Fibroblast of lung (primary cell): ENCODE results near the gene FAM114A1. TPM values are rescaled to one million over a fixed set of nuclear protein-coding genes. Genes with fewer than 3 reads are reported as not detected.

Experiments used
- DNase-seq, 2 donors: peaks; one replicate each; pipeline versions ENCODE4 v3.0.0 to v3.0.0-alpha.2; 2010; ENCODE audit warnings: low read depth in 2 of 2
- H2AFZ ChIP-seq: 2 replicates; pipeline ENCODE4 v1.5.1; 2012; ENCODE audit warnings: low read length, control low read depth, inconsistent platforms
- H3K27ac ChIP-seq: 2 replicates; pipeline ENCODE4 v1.5.1; 2011; ENCODE audit warnings: low read length, control low read depth; ENCODE audit not compliant: insufficient read depth
- H3K27me3 ChIP-seq: 2 replicates; pipeline ENCODE4 v1.5.1; 2011; ENCODE audit warnings: mild to moderate bottlenecking, low read length; ENCODE audit not compliant: control insufficient read depth, insufficient read depth
- H3K36me3 ChIP-seq: 2 replicates; pipeline ENCODE4 v1.5.1; 2011; ENCODE audit warnings: low read length; ENCODE audit not compliant: control insufficient read depth, insufficient read depth
- H3K4me1 ChIP-seq: 2 replicates; pipeline ENCODE4 v1.5.1; 2011; ENCODE audit warnings: low read length; ENCODE audit not compliant: control insufficient read depth, insufficient read depth; ENCODE audit errors: extremely low read depth
- H3K4me2 ChIP-seq: 2 replicates; pipeline ENCODE4 v1.5.1; 2011; ENCODE audit warnings: low read length, control low read depth; ENCODE audit not compliant: insufficient read depth; ENCODE audit errors: extremely low read depth
- H3K4me3 ChIP-seq, 4 experiments: fragments of 200-600 bp in 1 of 4; sonication (generic) in 1 of 4; replicated peaks in 1 of 4; 2 replicates each; pipeline ENCODE4 v1.5.1; 2011 to 2016; ENCODE audit warnings: low read length in 4 of 4, low read depth in 3 of 4, mild to moderate bottlenecking in 3 of 4, control low read depth in 2 of 4, inconsistent platforms in 1 of 4, mixed read lengths in 1 of 4; ENCODE audit not compliant: insufficient read depth in 1 of 4; ENCODE audit errors: control extremely low read depth in 1 of 4
- H3K79me2 ChIP-seq: 2 replicates; pipeline ENCODE4 v1.5.1; 2012; ENCODE audit warnings: mild to moderate bottlenecking, low read length, inconsistent platforms; ENCODE audit not compliant: control insufficient read depth, insufficient read depth
- H3K9ac ChIP-seq: 2 replicates; pipeline ENCODE4 v1.5.1; 2011; ENCODE audit warnings: mild to moderate bottlenecking, low read length, control low read depth; ENCODE audit not compliant: insufficient read depth
- H3K9me3 ChIP-seq: 2 replicates; pipeline ENCODE4 v1.5.1; 2012; ENCODE audit warnings: low read depth, low read length; ENCODE audit not compliant: control insufficient read depth, insufficient read depth
- H4K20me1 ChIP-seq: 2 replicates; pipeline ENCODE4 v1.5.1; 2011; ENCODE audit warnings: low read length; ENCODE audit not compliant: control insufficient read depth, insufficient read depth; ENCODE audit errors: extremely low read depth
- CTCF ChIP-seq, 2 donors: IDR thresholded peaks in 1 of 2; conservative IDR thresholded peaks in 1 of 2; 1 replicate in 1 of 2; 2 replicates in 1 of 2; pipeline ENCODE4 v1.5.1; 2011 to 2012; ENCODE audit warnings: low read length in 2 of 2, control low read depth in 1 of 2, inconsistent platforms in 1 of 2, low read depth in 1 of 2, mild to moderate bottlenecking in 1 of 2
- EZH2 ChIP-seq: IDR thresholded peaks from 2 replicates; pipeline ENCODE4 v1.5.1; 2012; ENCODE audit warnings: low read length, control low read depth, mild to moderate bottlenecking; ENCODE audit errors: missing control alignments
- polyA plus RNA-seq, 2 donors: library from polyadenylated mRNA; depleted of rRNA in 1 of 2; stranded (reverse) in 1 of 2; unstranded in 1 of 2; fragments of >200 nt; gene quantifications; 2 replicates each; pipeline ENCODE4 v1.2.1, GENCODE V29; 2011 to 2012; ENCODE audit warnings: missing spikeins in 1 of 2
- total RNA-seq: library from RNA; depleted of rRNA; stranded (reverse); fragments of >200 nt; gene quantifications from 2 replicates; pipeline ENCODE4 v1.2.1, GENCODE V29; 2014

FAM114A1 gene
- total and polyA plus RNA-seq, 2 donors (not counting 1 experiment from before 2014, with no cell fraction given) = 296 to 402 TPM

- TF ChIP-seq EZH2 = no peak
- TF ChIP-seq CTCF (conservative IDR thresholded peaks at IDR 0.05 in 1 of 2, IDR thresholded peaks at IDR 0.05 in 1 of 2; ENCODE audit: low read depth in 1 of 2, low read length in 2 of 2) = no peak
- Histone ChIP-seq H3K36me3 (no peaks in the 10 kb centered on the region), H3K4me1 (no peaks in the 10 kb centered on the region), H3K79me2 (no peaks in the 10 kb centered on the region), H3K4me2 (no peak overlapping the region), H3K27me3 (no peaks in the 10 kb centered on the region), H3K27ac (no peak overlapping the region), H4K20me1 (no peaks in the 10 kb centered on the region), H3K9ac (no peak overlapping the region), H2AFZ (no peak overlapping the region), H3K9me3 (no peaks in the 10 kb centered on the region), H3K4me3 (no peak overlapping the region)
- no peak for DNase-seq
Measured at GRCh38 chr4:38832206-38832605, 35.4 kb upstream of the FAM114A1 start.

- Histone ChIP-seq H3K9ac (no peak overlapping the region), H3K27ac (no peak overlapping the region), H3K27me3 (no peaks in the 10 kb centered on the region), H3K79me2 (no peaks in the 10 kb centered on the region), H4K20me1 (no peaks in the 10 kb centered on the region), H2AFZ (no peak overlapping the region), H3K4me3 (no peak overlapping the region), H3K9me3 (no peaks in the 10 kb centered on the region), H3K36me3 (no peaks in the 10 kb centered on the region), H3K4me1 (no peaks in the 10 kb centered on the region), H3K4me2 (no peak overlapping the region)
- DNase-seq = no peak
- TF ChIP-seq EZH2 (no peak), CTCF (conservative IDR thresholded peaks at IDR 0.05 in 1 of 2, IDR thresholded peaks at IDR 0.05 in 1 of 2; ENCODE audit: low read depth in 1 of 2, low read length in 2 of 2) (no peak)
Measured at GRCh38 chr4:38832624-38833528, 34.7 kb upstream of the FAM114A1 start.

GRCh38 chr4:38834570-38834969 lies 33.0 kb upstream of the FAM114A1 start:
- DNase-seq = no peak
- Histone ChIP-seq H3K4me2 (no peak overlapping the region), H3K4me3 (no peak overlapping the region)

More at GRCh38 chr4:38834570-38834969, 33.0 kb upstream of the FAM114A1 start:
- Histone ChIP-seq H2AFZ (no peak overlapping the region), H4K20me1 (no peaks in the 10 kb centered on the region), H3K4me1 (no peaks in the 10 kb centered on the region), H3K27ac (no peak overlapping the region), H3K36me3 (no peaks in the 10 kb centered on the region), H3K9me3 (no peaks in the 10 kb centered on the region), H3K9ac (no peak overlapping the region), H3K79me2 (no peaks in the 10 kb centered on the region), H3K27me3 (no peaks in the 10 kb centered on the region)
- no peak for TF ChIP-seq CTCF (conservative IDR thresholded peaks at IDR 0.05 in 1 of 2, IDR thresholded peaks at IDR 0.05 in 1 of 2; ENCODE audit: low read depth in 1 of 2, low read length in 2 of 2)
- no peak for TF ChIP-seq EZH2
